ENCODE results near the gene KRTAP3-3.

KRTAP3-3 gene

DNA sequence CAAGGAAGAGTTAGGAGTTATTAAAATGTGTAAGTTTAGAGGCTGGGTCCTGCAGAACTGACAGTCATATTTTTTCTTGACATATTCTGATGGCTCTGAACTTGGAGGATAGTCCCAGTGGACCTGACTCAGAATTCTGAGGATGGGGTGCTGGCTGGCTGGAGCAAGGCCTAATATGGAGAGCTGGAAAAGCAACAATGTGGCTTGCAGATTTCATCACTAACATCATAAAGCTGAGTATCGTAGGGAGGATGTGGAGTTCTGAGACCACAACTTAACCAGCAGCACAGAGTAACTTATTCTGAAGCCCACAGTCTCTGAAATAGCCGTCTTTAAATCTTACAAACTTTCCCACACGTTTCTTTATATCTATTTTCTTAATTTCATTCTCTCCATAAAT lies 30.7 kb upstream of the KRTAP3-3 start:
- POLR2A ChIA-PET, result no interaction called here
- DNase-seq (ENCODE audit: extremely low spot score), result no peak
- TF ChIP-seq, protein P1, sequence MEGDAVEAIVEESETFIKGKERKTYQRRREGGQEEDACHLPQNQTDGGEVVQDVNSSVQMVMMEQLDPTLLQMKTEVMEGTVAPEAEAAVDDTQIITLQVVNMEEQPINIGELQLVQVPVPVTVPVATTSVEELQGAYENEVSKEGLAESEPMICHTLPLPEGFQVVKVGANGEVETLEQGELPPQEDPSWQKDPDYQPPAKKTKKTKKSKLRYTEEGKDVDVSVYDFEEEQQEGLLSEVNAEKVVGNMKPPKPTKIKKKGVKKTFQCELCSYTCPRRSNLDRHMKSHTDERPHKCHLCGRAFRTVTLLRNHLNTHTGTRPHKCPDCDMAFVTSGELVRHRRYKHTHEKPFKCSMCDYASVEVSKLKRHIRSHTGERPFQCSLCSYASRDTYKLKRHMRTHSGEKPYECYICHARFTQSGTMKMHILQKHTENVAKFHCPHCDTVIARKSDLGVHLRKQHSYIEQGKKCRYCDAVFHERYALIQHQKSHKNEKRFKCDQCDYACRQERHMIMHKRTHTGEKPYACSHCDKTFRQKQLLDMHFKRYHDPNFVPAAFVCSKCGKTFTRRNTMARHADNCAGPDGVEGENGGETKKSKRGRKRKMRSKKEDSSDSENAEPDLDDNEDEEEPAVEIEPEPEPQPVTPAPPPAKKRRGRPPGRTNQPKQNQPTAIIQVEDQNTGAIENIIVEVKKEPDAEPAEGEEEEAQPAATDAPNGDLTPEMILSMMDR (IDR thresholded peaks at IDR 0.05; ENCODE audit: control extremely low read depth, extremely low read depth, low read depth, missing control alignments), result no peak
- CTCF ChIA-PET, result interaction anchor here (1.5 kb wide), 1 partner anchor 159 kb away, joined by 3 read pairs; no protein-coding TSS in a partner anchor

DNA sequence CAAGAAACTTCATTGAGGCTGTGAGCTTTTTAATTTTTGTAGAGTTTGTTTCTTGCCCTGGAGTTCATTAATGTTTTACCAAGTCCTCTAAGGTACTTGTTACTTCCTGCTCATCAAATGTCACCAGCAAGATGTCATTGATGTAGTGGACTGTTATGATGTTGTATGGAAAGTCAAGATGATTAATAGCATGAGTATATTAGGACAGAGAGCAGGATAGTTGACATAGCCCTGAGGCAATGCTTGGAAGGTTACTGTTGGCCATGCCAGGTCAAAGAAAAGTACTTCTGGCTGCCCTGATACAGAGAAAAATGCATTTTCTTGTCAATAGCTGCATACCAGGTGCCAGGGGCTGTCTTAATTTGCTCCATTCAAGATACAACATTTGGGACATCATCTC lies 26.4 kb upstream of the KRTAP3-3 start:
- ChIA-PET CTCF (interaction anchor here (1.0 kb wide), 1 partner anchor 18 kb away, joined by 3 read pairs; no protein-coding TSS in a partner anchor), POLR2A (no interaction called here)
- TF ChIP-seq, protein P1 (IDR thresholded peaks at IDR 0.05; ENCODE audit: control extremely low read depth, extremely low read depth, low read depth, missing control alignments), result no peak
- no peak for DNase-seq (ENCODE audit: extremely low spot score)

DNA sequence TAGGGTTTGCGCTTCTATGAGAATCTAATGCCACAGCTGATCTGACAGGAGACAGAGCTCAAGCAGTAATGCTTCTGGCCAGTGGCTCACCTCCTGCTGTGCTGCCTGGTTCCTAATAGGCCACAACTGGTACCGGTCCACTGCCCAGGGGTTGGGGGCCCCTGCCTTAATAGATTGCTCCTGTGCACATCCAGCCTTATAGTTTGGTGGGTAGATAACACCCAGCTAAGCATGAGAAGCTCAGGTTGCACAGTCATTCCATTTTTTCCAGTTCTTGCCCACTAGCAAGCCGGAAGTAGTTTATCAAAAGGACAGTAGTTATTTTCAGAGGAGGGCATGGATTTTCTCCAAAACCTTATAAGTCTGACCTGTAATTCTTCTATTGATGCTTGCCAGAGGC lies 25.5 kb upstream of the KRTAP3-3 start:
- ChIA-PET POLR2A (no interaction called here), CTCF (no interaction called here)
- TF ChIP-seq, protein P1 (IDR thresholded peaks at IDR 0.05; ENCODE audit: control extremely low read depth, extremely low read depth, low read depth, missing control alignments), result no peak
- DNase-seq (ENCODE audit: extremely low spot score), result no peak

DNA sequence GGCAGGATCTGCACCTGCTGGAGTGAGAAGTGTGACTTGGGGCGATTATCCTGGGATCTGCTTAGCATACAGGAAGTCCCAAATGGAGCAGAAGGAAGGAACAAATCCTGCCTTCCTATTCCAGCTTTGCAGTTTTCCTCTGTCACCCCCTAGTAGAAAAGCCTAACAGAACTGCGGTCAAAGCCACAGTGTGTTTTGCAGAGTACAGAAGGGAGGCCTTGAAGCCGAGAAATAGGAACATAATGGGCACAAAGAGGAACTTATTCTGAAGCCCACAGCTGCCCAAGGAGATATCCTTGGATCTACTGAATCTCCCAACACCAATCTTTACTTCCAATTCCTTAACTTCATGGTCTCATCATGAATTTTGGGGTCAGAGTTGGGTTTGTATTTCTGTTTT lies 24.6 kb upstream of the KRTAP3-3 start:
- no peak for DNase-seq (ENCODE audit: extremely low spot score)
- CTCF ChIA-PET, result interaction anchor here (1.5 to 1.9 kb wide), 2 partner anchors 8 to 17 kb away, joined by 3 to 4 read pairs; no protein-coding TSS in a partner anchor
- POLR2A ChIA-PET, result no interaction called here
- TF ChIP-seq, protein P1 (IDR thresholded peaks at IDR 0.05; ENCODE audit: control extremely low read depth, extremely low read depth, low read depth, missing control alignments), result no peak

DNA sequence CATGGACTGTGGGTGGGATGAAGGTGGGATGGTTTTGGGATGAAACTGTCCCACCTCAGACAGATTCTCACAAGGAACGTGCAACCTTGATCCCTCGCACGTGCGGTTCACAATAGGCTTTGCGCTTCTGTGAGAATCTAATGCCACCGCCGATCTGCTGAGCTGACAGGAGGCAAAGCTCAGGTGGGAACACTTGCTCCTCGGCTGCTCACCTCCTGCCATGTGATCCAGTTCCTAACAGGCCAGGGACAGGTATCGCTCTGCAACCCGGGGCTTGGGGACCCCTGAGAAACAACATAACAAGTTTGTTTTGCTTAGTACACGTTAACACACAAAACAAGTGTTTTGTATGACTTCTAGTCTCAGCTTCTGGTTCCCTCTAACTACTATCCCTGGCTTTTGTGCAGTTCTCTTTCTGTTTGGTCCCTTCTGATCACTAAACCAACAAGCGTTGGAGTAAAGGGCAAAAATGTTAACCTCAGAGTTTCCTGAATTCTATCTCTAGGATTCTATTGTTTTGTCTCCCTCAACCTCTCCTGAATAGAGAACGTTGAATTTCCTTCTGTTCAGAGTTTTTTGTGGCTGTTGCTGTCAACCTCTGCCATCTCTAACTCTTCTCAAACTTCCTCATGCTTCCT lies 22.7 kb upstream of the KRTAP3-3 start:
- ChIA-PET CTCF (interaction anchor here (1.9 to 2.3 kb wide), 2 partner anchors 10 to 12 kb away, joined by 4 to 5 read pairs; no protein-coding TSS in a partner anchor), POLR2A (no interaction called here)
- TF ChIP-seq, protein P1 (IDR thresholded peaks at IDR 0.05; ENCODE audit: control extremely low read depth, extremely low read depth, low read depth, missing control alignments), result no peak
- DNase-seq (ENCODE audit: extremely low spot score), result no peak

DNA sequence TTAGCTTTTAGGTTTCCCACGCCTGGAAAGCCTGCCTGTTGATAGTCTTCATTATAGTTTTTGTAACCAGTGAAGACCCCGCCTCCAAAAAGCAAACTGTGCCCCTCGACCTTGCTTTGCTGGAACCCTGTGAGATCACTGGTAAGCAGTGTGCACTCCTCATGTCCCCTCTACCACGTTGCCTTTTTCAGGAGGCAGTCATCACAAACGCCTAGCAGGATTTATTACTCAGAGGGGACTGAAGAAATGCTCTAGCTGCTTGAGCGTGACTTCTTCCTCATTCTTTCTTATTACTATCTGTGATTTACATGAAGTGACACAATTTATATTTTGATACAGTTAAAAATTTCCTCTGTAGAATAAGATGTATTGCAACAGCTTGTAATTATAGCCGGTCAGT lies 21.5 kb upstream of the KRTAP3-3 start:
- ChIA-PET CTCF (interaction anchor here (0.9 to 2.3 kb wide), 2 partner anchors 13 to 255 kb away, joined by 3 to 5 read pairs; no protein-coding TSS in a partner anchor), POLR2A (no interaction called here)
- TF ChIP-seq, protein P1 (IDR thresholded peaks at IDR 0.05; ENCODE audit: control extremely low read depth, extremely low read depth, low read depth, missing control alignments), result no peak
- DNase-seq (ENCODE audit: extremely low spot score), result no peak

Data from GM10248 (cell line).